GM12878 (cell line): ENCODE results near the gene POMT1. TPM values are rescaled to one million over a fixed set of nuclear protein-coding genes. Genes with fewer than 3 reads are reported as not detected.
"Not testable (repeated sequence)": the region's sequence is repeated elsewhere in the genome, so short reads cannot be mapped to it uniquely, and the experiment has no call there.

Source experiments
- ATAC-seq: fragments of 200-7000 bp; cut with Tn5 transposase; 3 replicates; pipeline ENCODE4 v1.9.1; 2020; ENCODE audit warnings: mild to moderate bottlenecking, moderate library complexity
- BruUV-seq: library from RNA; stranded (reverse); fragments of 400-500 nt; replicated peaks from 2 replicates; lab custom pipeline; 2021; lab: Mats Ljungman, UMichigan
- CTCF ChIA-PET: fragments of 300-600 bp; sonication (Branson Sonifier 250); formaldehyde crosslinking; extraction: SDS; loops from one replicate; lab custom pipeline; 2021; ENCODE audit warnings: inconsistent platforms; lab: Yijun Ruan, JAX
- POLR2A ChIA-PET: fragments of 350-600 bp; formaldehyde crosslinking; extraction: SDS; loops from one replicate; lab custom pipeline; 2021; ENCODE audit warnings: inconsistent platforms; lab: Charles Lee
- RAD21 ChIA-PET: fragments of 300-600 bp; sonication (Branson Sonifier 250); formaldehyde crosslinking; loops from one replicate; lab custom pipeline; 2023; ENCODE audit warnings: antibody characterized with exemption; ENCODE audit not compliant: unreplicated experiment; lab: Charles Lee
- SMC1A ChIA-PET: fragments of 300-600 bp; sonication (Branson Sonifier 250); formaldehyde crosslinking; loops from one replicate; lab custom pipeline; 2023; ENCODE audit not compliant: unreplicated experiment, uncharacterized antibody; lab: Charles Lee
- DNase-seq: peaks from one replicate; pipeline ENCODE4 v3.0.0-alpha.2; 2011; ENCODE audit warnings: low read depth, low spot score
- FAIRE-seq: peaks from 3 replicates; lab custom pipeline; 2011; peaks lifted over from hg19 to GRCh38; lab: Jason Lieb, UNC
- H2AFZ ChIP-seq: 2 replicates; pipeline ENCODE4 v1.6.0; 2011; ENCODE audit warnings: low read depth, low read length, control low read depth; ENCODE audit not compliant: control insufficient read depth
- H3K27ac ChIP-seq: 2 replicates; pipeline ENCODE4 v1.5.1; 2011; ENCODE audit warnings: control low read depth; ENCODE audit not compliant: control insufficient read depth, insufficient read depth
- H3K27me3 ChIP-seq, 2 experiments: replicated peaks in 1 of 2; 2 replicates each; pipeline versions ENCODE4 v1.6.0 to v1.6.1; 2011; ENCODE audit warnings: low read length in 1 of 2; ENCODE audit not compliant: control insufficient read depth in 2 of 2, insufficient read depth in 2 of 2
- H3K36me3 ChIP-seq, 2 experiments: 2 replicates each; pipeline ENCODE4 v1.5.1; 2011; ENCODE audit warnings: low read length in 1 of 2; ENCODE audit not compliant: control insufficient read depth in 2 of 2, insufficient read depth in 2 of 2
- H3K4me1 ChIP-seq: 2 replicates; pipeline ENCODE4 v1.6.1; 2011; ENCODE audit warnings: mild to moderate bottlenecking, low read length, moderate library complexity, mixed read lengths; ENCODE audit not compliant: control insufficient read depth, insufficient read depth
- H3K4me2 ChIP-seq: 2 replicates; pipeline ENCODE4 v1.6.0; 2011; ENCODE audit warnings: control low read depth; ENCODE audit not compliant: control insufficient read depth, insufficient read depth
- H3K4me3 ChIP-seq: fragments of 200-600 bp; sonication (generic); 2 replicates; pipeline ENCODE4 v1.5.1; 2016
- H3K79me2 ChIP-seq: 2 replicates; pipeline ENCODE4 v1.6.0; 2011; ENCODE audit warnings: low read length; ENCODE audit not compliant: control insufficient read depth, insufficient read depth
- H3K9ac ChIP-seq: 2 replicates; pipeline ENCODE4 v1.8.0; 2011; ENCODE audit warnings: low read length, control low read depth, mixed read lengths; ENCODE audit not compliant: control insufficient read depth, insufficient read depth
- H3K9me3 ChIP-seq: replicated peaks from 3 replicates; pipeline ENCODE4 v1.5.1; 2011; ENCODE audit warnings: mild to moderate bottlenecking, low read length; ENCODE audit not compliant: control insufficient read depth, insufficient read depth
- H4K20me1 ChIP-seq: 2 replicates; pipeline ENCODE4 v1.6.0; 2011; ENCODE audit not compliant: control insufficient read depth, insufficient read depth
- ETV6 ChIP-seq, 2 experiments: fragments of 450-650 bp in 1 of 2; IDR thresholded peaks in 1 of 2; conservative IDR thresholded peaks in 1 of 2; 2 replicates each; pipeline ENCODE4 v1.6.1; 2014; ENCODE audit warnings: antibody characterized with exemption in 1 of 2, borderline replicate concordance in 1 of 2, low read depth in 1 of 2, mild to moderate bottlenecking in 1 of 2, moderate library complexity in 1 of 2
- GABPA ChIP-seq: IDR thresholded peaks from 2 replicates; pipeline ENCODE4 v1.6.1; 2014; ENCODE audit warnings: antibody characterized with exemption, low read depth, mild to moderate bottlenecking, inconsistent platforms
- SIN3A ChIP-seq: IDR thresholded peaks from 2 replicates; pipeline ENCODE4 v1.6.1; 2012; ENCODE audit warnings: low read depth, low read length, improper control_type of control experiment
- SPI1 ChIP-seq: IDR thresholded peaks from 2 replicates; pipeline ENCODE4 v1.6.1; 2011; ENCODE audit warnings: low read depth, mild to moderate bottlenecking, low read length, moderate library complexity, borderline replicate concordance; ENCODE audit not compliant: insufficient read depth
- STAT1 ChIP-seq: fragments of 450-650 bp; conservative IDR thresholded peaks from 2 replicates; pipeline ENCODE4 v1.6.1; 2014; ENCODE audit warnings: antibody characterized with exemption, mild to moderate bottlenecking
- ZNF24 ChIP-seq: fragments of 450-650 bp; IDR thresholded peaks from 2 replicates; pipeline ENCODE4 v1.6.1; 2017; ENCODE audit warnings: antibody characterized with exemption, mild to moderate bottlenecking
- ZNF622 ChIP-seq: fragments of 450-650 bp; IDR thresholded peaks from 2 replicates; pipeline ENCODE4 v1.6.1; 2017; ENCODE audit warnings: mild to moderate bottlenecking, inconsistent platforms
- WGBS: methylation state at CpG from one replicate; pipeline ENCODE4 v1.1.6; 2016; ENCODE audit warnings: low lambda C conversion rate; ENCODE audit not compliant: insufficient replicate concordance, insufficient coverage; ENCODE audit errors: missing lambda C conversion rate; 5-methylcytosine and 5-hydroxymethylcytosine counted together
- in situ Hi-C: fragments of 300-500 bp; cut with MboI; formaldehyde crosslinking; loops from 9 replicates; pipeline ENCODE4 v1.14.3; 2018; ENCODE audit warnings: mixed read lengths
- intact Hi-C: fragments of 100-400 bp; cut with micrococcal nuclease; formaldehyde crosslinking; loops from one replicate; pipeline ENCODE4 v1.14.2; 2022; ENCODE audit not compliant: unreplicated experiment
- polyA plus RNA-seq, 11 experiments: library from polyadenylated mRNA; depleted of rRNA in 4 of 11; unstranded in 6 of 11; stranded (reverse) in 5 of 11; fragments of >200 nt; fragmentation: Nextera tagmentation in 4 of 11; fragmentation: Illumina TruSeq in 1 of 11; extraction: Ambion mirVana in 4 of 11; extraction: Trizol in 1 of 11; gene quantifications; 1 replicate in 1 of 11; 2 replicates in 10 of 11; pipeline versions ENCODE4 v1.2.1 to v1.2.3, GENCODE V29; 2011 to 2016; ENCODE audit warnings: inconsistent platforms in 2 of 11, missing spikeins in 2 of 11, low read depth in 1 of 11
- total RNA-seq, 4 experiments: library from RNA; depleted of rRNA in 3 of 4; stranded (reverse); fragments of >200 nt in 3 of 4; fragmentation: Illumina TruSeq in 1 of 4; extraction: Trizol in 1 of 4; gene quantifications; 2 replicates each; pipeline versions ENCODE4 v1.2.1 to v1.2.3, GENCODE V29; 2013 to 2021

POMT1 gene
- total and polyA plus RNA-seq, 10 of the 15 experiments (the other 5 are each of a cell fraction or from before 2014, with no cell fraction given), result 1.2 to 19.2 (median 12.6) TPM

DNA sequence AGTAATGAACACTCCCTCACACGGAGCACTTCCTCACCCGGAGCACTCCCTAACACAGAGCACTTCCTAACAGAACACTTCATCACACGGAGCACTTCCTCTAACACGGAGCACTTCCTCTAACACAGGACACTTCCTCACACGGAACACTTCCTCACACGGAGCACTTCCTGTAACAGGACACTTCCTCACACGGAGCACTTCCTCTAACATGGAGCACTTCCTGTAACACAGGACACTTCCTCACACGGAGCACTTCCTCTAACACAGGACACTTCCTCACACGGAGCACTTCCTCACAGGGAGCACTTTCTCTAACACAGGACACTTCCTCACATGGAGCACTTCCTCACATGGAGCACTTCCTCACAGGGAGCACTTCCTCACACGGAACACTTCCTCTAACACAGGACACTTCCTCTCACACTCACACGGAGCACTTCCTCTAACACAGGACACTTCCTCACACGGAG lies 12.9 kb downstream of the POMT1 start:
- SMC1A ChIA-PET, H3K27ac ChIP-seq: not testable (repeated sequence)

DNA sequence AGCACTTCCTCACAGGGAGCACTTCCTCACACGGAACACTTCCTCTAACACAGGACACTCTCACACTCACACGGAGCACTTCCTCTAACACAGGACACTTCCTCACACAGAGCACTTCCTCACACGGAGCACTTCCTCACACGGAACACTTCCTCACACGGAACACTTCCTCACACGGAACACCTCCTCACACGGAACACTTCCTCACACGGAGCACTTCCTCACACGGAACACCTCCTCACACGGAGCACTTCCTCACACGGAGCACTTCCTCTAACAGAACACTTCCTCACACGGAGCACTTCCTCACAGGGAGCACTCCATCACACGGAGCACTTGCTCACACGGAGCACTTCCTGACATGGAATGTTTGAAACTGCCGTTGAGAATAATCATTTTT lies 13.4 kb downstream of the POMT1 start:
- Histone ChIP-seq H3K4me3 (no peak overlapping the region), H3K27me3 (no peaks in the 10 kb centered on the region), H3K4me1 (no peaks in the 10 kb centered on the region), H3K36me3 (peaks cover 12 to 24% of the 10 kb centered on the region in 2 experiments; a peak in 3 of 4 replicates), H3K4me2 (no peak overlapping the region), H3K79me2 (no peaks in the 10 kb centered on the region), H4K20me1 (no peaks in the 10 kb centered on the region), H3K9me3 (no peaks in the 10 kb centered on the region), H3K27ac (no peak overlapping the region), H2AFZ (no peak overlapping the region), H3K9ac (no peak overlapping the region)
- FAIRE-seq, result no peak
- CTCF ChIA-PET, result no interaction called here
- WGBS, result 70% methylated on average over 14 of the region's 15 CpGs
- no peak for DNase-seq
- RAD21 ChIA-PET, result no interaction called here
- in situ Hi-C loops, result no loop called here
- BruUV-seq, result no TSS peak
- ATAC-seq, result no peak
- SMC1A ChIA-PET, result no interaction called here
- intact Hi-C loops, result no loop called here
- POLR2A ChIA-PET, result no interaction called here
- peak in 1 of 2 experiments; percentile 75; a peak in 2 of 4 replicates for TF ChIP-seq ETV6 (conservative IDR thresholded peaks at IDR 0.05 in 1 of 2, IDR thresholded peaks at IDR 0.05 in 1 of 2; ENCODE audit: borderline replicate concordance in 1 of 2, low read depth in 1 of 2)
- no peak for TF ChIP-seq ZNF622
- TF ChIP-seq SIN3A, result no peak
- TF ChIP-seq STAT1, result no peak
- TF ChIP-seq ZNF24, result no peak
- TF ChIP-seq GABPA, result no peak

More for the DNA sequence above, 12.9 kb downstream of the POMT1 start:
- FAIRE-seq, result peak; percentile 18
- 39% methylated on average over 12 of the region's 12 CpGs for WGBS
- H3K9me3 ChIP-seq, H3K9ac ChIP-seq, H3K79me2 ChIP-seq, DNase-seq, intact Hi-C loops, H2AFZ ChIP-seq, CTCF ChIA-PET, POLR2A ChIA-PET, H3K4me3 ChIP-seq, ATAC-seq, H3K4me1 ChIP-seq, H4K20me1 ChIP-seq, H3K27me3 ChIP-seq, RAD21 ChIA-PET, in situ Hi-C loops, H3K4me2 ChIP-seq, BruUV-seq: not testable (repeated sequence)
- TF ChIP-seq SPI1 (peak; percentile 18; the same call in 1 of the 2 replicates), ETV6 (conservative IDR thresholded peaks at IDR 0.05 in 1 of 2, IDR thresholded peaks at IDR 0.05 in 1 of 2; ENCODE audit: borderline replicate concordance in 1 of 2, low read depth in 1 of 2) (peak in 1 of 2 experiments; percentile 94; a peak in 2 of 4 replicates)
- peaks cover 12 to 28% of the 10 kb centered on the region in 2 experiments; a peak in 3 of 4 replicates for H3K36me3 ChIP-seq
